HepG2 (cell line): ENCODE data around the gene SOX12. TPM values are rescaled to one million over a fixed set of nuclear protein-coding genes. Genes with fewer than 3 reads are reported as not detected.

Experiments
- HOXA3 ChIP-seq: sonication (generic); formaldehyde crosslinking; IDR thresholded peaks from 2 replicates; pipeline ENCODE4 v1.5.0; 2020; ENCODE audit warnings: missing genetic modification reagents
- HOXA9 ChIP-seq: sonication (generic); formaldehyde crosslinking; IDR thresholded peaks from 2 replicates; pipeline ENCODE4 v1.8.1; 2022; ENCODE audit warnings: missing genetic modification reagents, mild to moderate bottlenecking, moderate library complexity, borderline replicate concordance
- MIER3 ChIP-seq: IDR thresholded peaks from 2 replicates; pipeline ENCODE4 v1.6.1; 2016; ENCODE audit warnings: missing compliant biosample characterization, borderline replicate concordance
- MIXL1 ChIP-seq: IDR thresholded peaks from 2 replicates; pipeline ENCODE4 v1.6.1; 2016
- NFYC ChIP-seq: IDR thresholded peaks from 2 replicates; pipeline ENCODE4 v1.6.1; 2016; ENCODE audit warnings: missing genetic modification reagents, missing compliant biosample characterization
- NPAS2 ChIP-seq: sonication (generic); formaldehyde crosslinking; IDR thresholded peaks from 2 replicates; pipeline ENCODE4 v1.8.0; 2022; ENCODE audit warnings: mild to moderate bottlenecking, missing genetic modification reagents, borderline replicate concordance
- PBX3 ChIP-seq: sonication (generic); formaldehyde crosslinking; IDR thresholded peaks from 2 replicates; pipeline ENCODE4 v1.8.1; 2023; ENCODE audit warnings: missing genetic modification reagents, inconsistent platforms, borderline replicate concordance
- PLRG1 ChIP-seq: fragments of 450-650 bp; conservative IDR thresholded peaks from 2 replicates; pipeline ENCODE4 v1.6.1; 2016
- SCMH1 ChIP-seq: sonication (generic); formaldehyde crosslinking; IDR thresholded peaks from 2 replicates; pipeline ENCODE4 v1.9.0; 2021; ENCODE audit warnings: missing genetic modification reagents, mild to moderate bottlenecking, borderline replicate concordance
- SKI ChIP-seq: fragments of 450-650 bp; IDR thresholded peaks from one replicate; pipeline ENCODE4 v1.6.1; 2018; ENCODE audit warnings: mild to moderate bottlenecking; ENCODE audit not compliant: partially characterized antibody
- TBX2 ChIP-seq: sonication (generic); formaldehyde crosslinking; IDR thresholded peaks from 2 replicates; pipeline ENCODE4 v1.5.0; 2020; ENCODE audit warnings: missing genetic modification reagents, mild to moderate bottlenecking, borderline replicate concordance
- YEATS2 ChIP-seq: sonication (generic); formaldehyde crosslinking; IDR thresholded peaks from 2 replicates; pipeline ENCODE4 v1.4.0; 2020; ENCODE audit warnings: missing genetic modification reagents, borderline replicate concordance
- ZBTB44 ChIP-seq: sonication (generic); formaldehyde crosslinking; IDR thresholded peaks from 2 replicates; pipeline ENCODE4 v1.4.0; 2020; ENCODE audit warnings: missing genetic modification reagents
- ZNF253 ChIP-seq: sonication (generic); formaldehyde crosslinking; IDR thresholded peaks from 2 replicates; pipeline ENCODE4 v1.8.0; 2022; ENCODE audit warnings: mild to moderate bottlenecking, missing genetic modification reagents, borderline replicate concordance
- ZNF546 ChIP-seq: sonication (generic); formaldehyde crosslinking; conservative IDR thresholded peaks from 2 replicates; pipeline ENCODE4 v1.8.1; 2023; ENCODE audit warnings: mild to moderate bottlenecking, missing genetic modification reagents
- ZNF549 ChIP-seq: sonication (generic); formaldehyde crosslinking; IDR thresholded peaks from 2 replicates; pipeline ENCODE4 v1.5.0; 2020; ENCODE audit warnings: missing genetic modification reagents
- ZNF776 ChIP-seq: sonication (generic); formaldehyde crosslinking; IDR thresholded peaks from 2 replicates; pipeline ENCODE4 v1.4.0; 2020; ENCODE audit warnings: mild to moderate bottlenecking, missing genetic modification reagents
- polyA plus RNA-seq, 8 experiments: library from polyadenylated mRNA; depleted of rRNA in 3 of 8; stranded (reverse) in 7 of 8; unstranded in 1 of 8; fragments of >200 nt; fragmentation: Illumina TruSeq in 4 of 8; extraction: Trizol in 4 of 8; gene quantifications; 2 replicates each; pipeline versions ENCODE4 v1.2.1 to v1.2.3, GENCODE V29; 2011 to 2016; ENCODE audit warnings: low read depth in 4 of 8, missing spikeins in 1 of 8, mixed read lengths in 1 of 8; ENCODE audit not compliant: insufficient read depth in 1 of 8
- total RNA-seq, 5 experiments: library from RNA; depleted of rRNA; stranded (reverse); fragments of >200 nt; fragmentation: Illumina TruSeq; extraction: Trizol; gene quantifications; 2 replicates each; pipeline ENCODE4 v1.2.3, GENCODE V29; 2016; ENCODE audit warnings: low read depth in 1 of 5
- TF ChIP-seq, protein P1 (sequence below): sonication (generic); formaldehyde crosslinking; IDR thresholded peaks from 2 replicates; pipeline ENCODE4 v1.8.0; 2022; ENCODE audit warnings: mild to moderate bottlenecking, missing genetic modification reagents
- TF ChIP-seq, protein P2 (sequence below): sonication (generic); formaldehyde crosslinking; conservative IDR thresholded peaks from 2 replicates; pipeline ENCODE4 v1.4.0; 2020; ENCODE audit warnings: missing genetic modification reagents
- TF ChIP-seq, protein P3 (sequence below): sonication (generic); formaldehyde crosslinking; IDR thresholded peaks from 2 replicates; pipeline ENCODE4 v1.9.0; 2021; ENCODE audit warnings: missing genetic modification reagents, borderline replicate concordance

Gene SOX12
- total and polyA plus RNA-seq, 2 of the 13 experiments (the other 11 are each of a cell fraction or from before 2014, with no cell fraction given), result 10.0 to 18.7 TPM

GRCh38 chr20:324177-325044 lies 941 bp upstream of the SOX12 start (continued):
- TF ChIP-seq SCMH1 (no peak), ZBTB44 (CRISPR knock-in tag) (peak; percentile 88; the same call in 1 of the 2 replicates), ZNF253 (peak; percentile 94; the same call in 1 of the 2 replicates), HOXA3 (peak; percentile 95), ZNF546 (CRISPR knock-in tag) (peak; percentile 99), YEATS2 (CRISPR knock-in tag) (peak; percentile 71), MIER3 (CRISPR knock-in tag) (peak; percentile 58; the same call in 1 of the 2 replicates), MIXL1 (CRISPR knock-in tag) (peak; percentile 91), ZNF549 (CRISPR knock-in tag) (peak; percentile 66), NPAS2 (CRISPR knock-in tag) (no peak), PBX3 (peak; percentile 65; the same call in 1 of the 2 replicates), NFYC (CRISPR knock-in tag) (peak; percentile 63; the same call in 1 of the 2 replicates), SKI (peak; percentile 73), HOXA9 (CRISPR knock-in tag) (peak; percentile 98), PLRG1 (no peak), TBX2 (CRISPR knock-in tag) (peak; percentile 98), ZNF776 (peak; percentile 97)
- TF ChIP-seq, protein P1, sequence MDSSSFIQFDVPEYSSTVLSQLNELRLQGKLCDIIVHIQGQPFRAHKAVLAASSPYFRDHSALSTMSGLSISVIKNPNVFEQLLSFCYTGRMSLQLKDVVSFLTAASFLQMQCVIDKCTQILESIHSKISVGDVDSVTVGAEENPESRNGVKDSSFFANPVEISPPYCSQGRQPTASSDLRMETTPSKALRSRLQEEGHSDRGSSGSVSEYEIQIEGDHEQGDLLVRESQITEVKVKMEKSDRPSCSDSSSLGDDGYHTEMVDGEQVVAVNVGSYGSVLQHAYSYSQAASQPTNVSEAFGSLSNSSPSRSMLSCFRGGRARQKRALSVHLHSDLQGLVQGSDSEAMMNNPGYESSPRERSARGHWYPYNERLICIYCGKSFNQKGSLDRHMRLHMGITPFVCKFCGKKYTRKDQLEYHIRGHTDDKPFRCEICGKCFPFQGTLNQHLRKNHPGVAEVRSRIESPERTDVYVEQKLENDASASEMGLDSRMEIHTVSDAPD (CRISPR knock-in tag), result peak; percentile 95
- TF ChIP-seq, protein P2, sequence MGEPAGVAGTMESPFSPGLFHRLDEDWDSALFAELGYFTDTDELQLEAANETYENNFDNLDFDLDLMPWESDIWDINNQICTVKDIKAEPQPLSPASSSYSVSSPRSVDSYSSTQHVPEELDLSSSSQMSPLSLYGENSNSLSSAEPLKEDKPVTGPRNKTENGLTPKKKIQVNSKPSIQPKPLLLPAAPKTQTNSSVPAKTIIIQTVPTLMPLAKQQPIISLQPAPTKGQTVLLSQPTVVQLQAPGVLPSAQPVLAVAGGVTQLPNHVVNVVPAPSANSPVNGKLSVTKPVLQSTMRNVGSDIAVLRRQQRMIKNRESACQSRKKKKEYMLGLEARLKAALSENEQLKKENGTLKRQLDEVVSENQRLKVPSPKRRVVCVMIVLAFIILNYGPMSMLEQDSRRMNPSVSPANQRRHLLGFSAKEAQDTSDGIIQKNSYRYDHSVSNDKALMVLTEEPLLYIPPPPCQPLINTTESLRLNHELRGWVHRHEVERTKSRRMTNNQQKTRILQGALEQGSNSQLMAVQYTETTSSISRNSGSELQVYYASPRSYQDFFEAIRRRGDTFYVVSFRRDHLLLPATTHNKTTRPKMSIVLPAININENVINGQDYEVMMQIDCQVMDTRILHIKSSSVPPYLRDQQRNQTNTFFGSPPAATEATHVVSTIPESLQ (CRISPR knock-in tag), result peak; percentile 57; the same call in 1 of the 2 replicates
- TF ChIP-seq, protein P3, sequence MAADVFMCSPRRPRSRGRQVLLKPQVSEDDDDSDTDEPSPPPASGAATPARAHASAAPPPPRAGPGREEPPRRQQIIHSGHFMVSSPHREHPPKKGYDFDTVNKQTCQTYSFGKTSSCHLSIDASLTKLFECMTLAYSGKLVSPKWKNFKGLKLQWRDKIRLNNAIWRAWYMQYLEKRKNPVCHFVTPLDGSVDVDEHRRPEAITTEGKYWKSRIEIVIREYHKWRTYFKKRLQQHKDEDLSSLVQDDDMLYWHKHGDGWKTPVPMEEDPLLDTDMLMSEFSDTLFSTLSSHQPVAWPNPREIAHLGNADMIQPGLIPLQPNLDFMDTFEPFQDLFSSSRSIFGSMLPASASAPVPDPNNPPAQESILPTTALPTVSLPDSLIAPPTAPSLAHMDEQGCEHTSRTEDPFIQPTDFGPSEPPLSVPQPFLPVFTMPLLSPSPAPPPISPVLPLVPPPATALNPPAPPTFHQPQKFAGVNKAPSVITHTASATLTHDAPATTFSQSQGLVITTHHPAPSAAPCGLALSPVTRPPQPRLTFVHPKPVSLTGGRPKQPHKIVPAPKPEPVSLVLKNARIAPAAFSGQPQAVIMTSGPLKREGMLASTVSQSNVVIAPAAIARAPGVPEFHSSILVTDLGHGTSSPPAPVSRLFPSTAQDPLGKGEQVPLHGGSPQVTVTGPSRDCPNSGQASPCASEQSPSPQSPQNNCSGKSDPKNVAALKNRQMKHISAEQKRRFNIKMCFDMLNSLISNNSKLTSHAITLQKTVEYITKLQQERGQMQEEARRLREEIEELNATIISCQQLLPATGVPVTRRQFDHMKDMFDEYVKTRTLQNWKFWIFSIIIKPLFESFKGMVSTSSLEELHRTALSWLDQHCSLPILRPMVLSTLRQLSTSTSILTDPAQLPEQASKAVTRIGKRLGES (CRISPR knock-in tag), result peak; percentile 94
